Astrocyte (in vitro differentiated cells and primary cell): ENCODE data around the gene CELSR3.

Source experiments
- CTCF ChIP-seq: IDR thresholded peaks from 2 replicates; pipeline ENCODE4 v1.5.1; 2011; ENCODE audit warnings: low read depth, mild to moderate bottlenecking, inconsistent platforms, low read length, moderate library complexity; ENCODE audit not compliant: insufficient read depth
- EZH2 ChIP-seq: IDR thresholded peaks from 2 replicates; pipeline ENCODE4 v1.6.1; 2012; ENCODE audit warnings: mild to moderate bottlenecking, low read length, inconsistent platforms; ENCODE audit not compliant: insufficient read depth

- TF ChIP-seq CTCF (no peak), EZH2 (no peak)
Measured at GRCh38 chr3:48650723-48651122, 12.0 kb downstream of the CELSR3 start.
